M059J (cell line): ENCODE results near the gene ZBTB43. TPM values are rescaled to one million over a fixed set of nuclear protein-coding genes. Genes with fewer than 3 reads are reported as not detected.
"Not testable (repeated sequence)": the region's sequence is repeated elsewhere in the genome, so short reads cannot be mapped to it uniquely, and the experiment has no call there.

Experiments
- DNase-seq: peaks from one replicate; pipeline ENCODE4 v3.0.0-alpha.2; 2012; ENCODE audit warnings: low read depth
- total RNA-seq: library from RNA; depleted of rRNA; stranded (reverse); fragments of >200 nt; shearing (Covaris generic); gene quantifications from 2 replicates; pipeline ENCODE4 v1.2.3, GENCODE V29; 2014

ZBTB43 gene
- total RNA-seq, 1 experiment from 2014 or later = 9.3 TPM

GRCh38 chr9:126791406-126792230 is 13.2 kb upstream of the ZBTB43 start:
- DNase-seq = peak; percentile 90

- DNase-seq = peak; percentile 18
Observed at GRCh38 chr9:126793686-126794417, 11.0 kb upstream of the ZBTB43 start.

GRCh38 chr9:126794441-126794840 is 10.4 kb upstream of the ZBTB43 start:
- peak; percentile 15 for DNase-seq

- DNase-seq = no peak
Observed at GRCh38 chr9:126796758-126797157, 8.1 kb upstream of the ZBTB43 start.

- DNase-seq = no peak
Observed at GRCh38 chr9:126797903-126798302, 6.9 kb upstream of the ZBTB43 start.

- DNase-seq = no peak
Observed at GRCh38 chr9:126799034-126799433, 5.8 kb upstream of the ZBTB43 start.

GRCh38 chr9:126802318-126803059 is 2.4 kb upstream of the ZBTB43 start:
- DNase-seq = peak; percentile 45

- DNase-seq = no peak
Observed at GRCh38 chr9:126804198-126804695, 593 bp upstream of the ZBTB43 start.

- peak; percentile 80 for DNase-seq
Observed at GRCh38 chr9:126805554-126806262, 868 bp downstream of the ZBTB43 start.

- DNase-seq = no peak
Observed at GRCh38 chr9:126806336-126806735, 1.5 kb downstream of the ZBTB43 start.

GRCh38 chr9:126809068-126809467 is 4.2 kb downstream of the ZBTB43 start:
- no peak for DNase-seq

GRCh38 chr9:126810221-126810620 is 5.4 kb downstream of the ZBTB43 start:
- not testable (repeated sequence) for DNase-seq

- DNase-seq = no peak
Observed at GRCh38 chr9:126813072-126813471, 8.2 kb downstream of the ZBTB43 start.

GRCh38 chr9:126814091-126814490 is 9.3 kb downstream of the ZBTB43 start:
- DNase-seq = no peak

- not testable (repeated sequence) for DNase-seq
Observed at GRCh38 chr9:126817615-126818014, 12.8 kb downstream of the ZBTB43 start.

GRCh38 chr9:126818482-126818881 is 13.6 kb downstream of the ZBTB43 start:
- DNase-seq = no peak

- no peak for DNase-seq
Observed at GRCh38 chr9:126819482-126819881, 14.6 kb downstream of the ZBTB43 start.

GRCh38 chr9:126822278-126822677 is 17.4 kb downstream of the ZBTB43 start:
- no peak for DNase-seq

- DNase-seq = no peak
Observed at GRCh38 chr9:126822873-126823272, 18.0 kb downstream of the ZBTB43 start.

GRCh38 chr9:126824052-126824451 is 19.2 kb downstream of the ZBTB43 start:
- not testable (repeated sequence) for DNase-seq

- no peak for DNase-seq
Observed at GRCh38 chr9:126827227-126827626, 22.4 kb downstream of the ZBTB43 start.
